Renal cortex interstitium (tissue), 11 donors: ENCODE measurements around the gene DHRS13. TPM values are rescaled to one million over a fixed set of nuclear protein-coding genes. Genes with fewer than 3 reads are reported as not detected.
"Not testable (repeated sequence)": the region's sequence is repeated elsewhere in the genome, so short reads cannot be mapped to it uniquely, and the experiment has no call there.

Experiments
- DNase-seq, 11 donors: peaks; one replicate each; pipeline ENCODE4 v3.0.0-alpha.2; 2013; ENCODE audit warnings: low read depth in 9 of 11, low spot score in 4 of 11; ENCODE audit errors: extremely low read depth in 1 of 11
- polyA plus RNA-seq, 3 donors: library from polyadenylated mRNA; unstranded; fragments of 120-200 nt; gene quantifications; one replicate each; pipeline ENCODE4 v1.2.1, GENCODE V29; 2013; ENCODE audit not compliant: insufficient read length in 3 of 3

The DHRS13 gene
- polyA plus RNA-seq, 3 donors, result 9.7 to 17.9 (median 17.6) TPM

- not testable (repeated sequence) for DNase-seq
Observed at GRCh38 chr17:28848667-28849066, 54.2 kb downstream of the DHRS13 start.

Other genes with a start within 250 kb of the DHRS13 start
- 10 to 100 TPM; 80.2 to 85.8 (median 81.8) TPM for gene SDF2, start 241.2 kb downstream of the DHRS13 start, polyA plus RNA-seq
- 10 to 100 TPM; 71.4 to 75.8 (median 72.4) TPM for gene SUPT6H, start 240.9 kb downstream of the DHRS13 start, polyA plus RNA-seq
- gene PROCA1, start 191.2 kb downstream of the DHRS13 start, polyA plus RNA-seq, result 1 to 10 TPM; 5.9 to 8.7 (median 6.6) TPM
- 100 to 1,000 TPM; 169 to 186 (median 184) TPM for gene RAB34, start 185.2 kb downstream of the DHRS13 start, polyA plus RNA-seq
- gene RPL23A, start 183.1 kb downstream of the DHRS13 start, polyA plus RNA-seq, result 100 to 1,000 TPM; 834 to 981 (median 852) TPM
- 10 to 100 TPM; 14.7 to 16.3 (median 16.1) TPM for gene TLCD1, start 176.8 kb downstream of the DHRS13 start, polyA plus RNA-seq
- 10 to 100 TPM in 1 of 3 donors, 1 to 10 TPM in 2; 8.3 to 14.5 (median 8.4) TPM for gene NEK8, start 174.3 kb downstream of the DHRS13 start, polyA plus RNA-seq
- gene TRAF4, start 159.1 kb downstream of the DHRS13 start, polyA plus RNA-seq, result 100 to 1,000 TPM; 107 to 149 (median 126) TPM
- gene FAM222B, start 60.3 kb downstream of the DHRS13 start, polyA plus RNA-seq, result 10 to 100 TPM; 20.8 to 22.0 (median 21.4) TPM
- gene ERAL1, start 48.1 kb downstream of the DHRS13 start, polyA plus RNA-seq, result 10 to 100 TPM; 63.6 to 73.8 (median 66.1) TPM
- gene FLOT2, start 5.3 kb downstream of the DHRS13 start, polyA plus RNA-seq, result 10 to 100 TPM; 77.6 to 96.1 (median 91.7) TPM
- gene PHF12, start 48.4 kb upstream of the DHRS13 start, polyA plus RNA-seq, result 10 to 100 TPM; 48.2 to 58.1 (median 51.2) TPM
- gene SEZ6, start 103.0 kb upstream of the DHRS13 start, polyA plus RNA-seq, result under 1 TPM; 0.20 to 0.41 (median 0.23) TPM
- 10 to 100 TPM in 2 of 3 donors, 1 to 10 TPM in 1; 9.5 to 13.1 (median 10.4) TPM for gene PIPOX, start 140.1 kb upstream of the DHRS13 start, polyA plus RNA-seq